SW 1271 (cell line): ENCODE measurements around the gene SOD3.

Experiments used
- DNase-seq, 2 experiments: peaks; one replicate each; lab custom pipeline; 2025; lab: John Stamatoyannopoulos, UW

SOD3 gene

GRCh38 chr4:24840826-24841543 is 45.6 kb downstream of the SOD3 start:
- DNase-seq = no peak

GRCh38 chr4:24842356-24842755 is 47.0 kb downstream of the SOD3 start:
- no peak for DNase-seq

GRCh38 chr4:24843096-24843495 is 47.7 kb downstream of the SOD3 start:
- DNase-seq = no peak

- no peak for DNase-seq
Measured at GRCh38 chr4:24845132-24845531, 49.8 kb downstream of the SOD3 start.

- no peak for DNase-seq
Measured at GRCh38 chr4:24845902-24846301, 50.5 kb downstream of the SOD3 start.

- DNase-seq = no peak
Measured at GRCh38 chr4:24846716-24847115, 51.3 kb downstream of the SOD3 start.

- no peak for DNase-seq
Measured at GRCh38 chr4:24849351-24849750, 54.0 kb downstream of the SOD3 start.

- DNase-seq = no peak
Measured at GRCh38 chr4:24849756-24850155, 54.4 kb downstream of the SOD3 start.
